ENCODE results near the gene EPHB3.

DNA sequence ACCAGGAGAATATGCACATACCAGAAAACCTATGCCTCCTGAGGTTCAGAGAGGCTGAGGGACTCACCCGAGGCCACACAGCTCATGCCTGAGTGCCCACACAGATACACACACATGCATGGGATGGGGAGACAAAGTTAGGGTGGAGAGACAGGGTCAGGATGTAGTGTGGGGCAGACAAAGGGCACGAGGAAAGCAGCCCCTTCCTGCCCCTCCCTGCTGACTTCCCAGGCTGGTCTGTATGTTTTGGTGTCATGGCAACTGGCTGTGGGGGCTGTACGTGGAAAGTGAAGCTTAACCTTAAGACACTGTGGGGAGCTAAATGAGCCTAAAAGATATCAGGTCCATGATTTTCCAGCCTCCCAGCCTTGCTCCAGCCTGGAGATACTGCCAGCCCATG lies 57.8 kb downstream of the EPHB3 start:
- TF ChIP-seq RNF2 (IDR thresholded peaks at IDR 0.05; ENCODE audit: borderline replicate concordance, low read depth) (no peak), HDAC2 (IDR thresholded peaks at IDR 0.05) (no peak), JUN (IDR thresholded peaks at IDR 0.05) (no peak)
- TF ChIP-seq, protein P1, sequence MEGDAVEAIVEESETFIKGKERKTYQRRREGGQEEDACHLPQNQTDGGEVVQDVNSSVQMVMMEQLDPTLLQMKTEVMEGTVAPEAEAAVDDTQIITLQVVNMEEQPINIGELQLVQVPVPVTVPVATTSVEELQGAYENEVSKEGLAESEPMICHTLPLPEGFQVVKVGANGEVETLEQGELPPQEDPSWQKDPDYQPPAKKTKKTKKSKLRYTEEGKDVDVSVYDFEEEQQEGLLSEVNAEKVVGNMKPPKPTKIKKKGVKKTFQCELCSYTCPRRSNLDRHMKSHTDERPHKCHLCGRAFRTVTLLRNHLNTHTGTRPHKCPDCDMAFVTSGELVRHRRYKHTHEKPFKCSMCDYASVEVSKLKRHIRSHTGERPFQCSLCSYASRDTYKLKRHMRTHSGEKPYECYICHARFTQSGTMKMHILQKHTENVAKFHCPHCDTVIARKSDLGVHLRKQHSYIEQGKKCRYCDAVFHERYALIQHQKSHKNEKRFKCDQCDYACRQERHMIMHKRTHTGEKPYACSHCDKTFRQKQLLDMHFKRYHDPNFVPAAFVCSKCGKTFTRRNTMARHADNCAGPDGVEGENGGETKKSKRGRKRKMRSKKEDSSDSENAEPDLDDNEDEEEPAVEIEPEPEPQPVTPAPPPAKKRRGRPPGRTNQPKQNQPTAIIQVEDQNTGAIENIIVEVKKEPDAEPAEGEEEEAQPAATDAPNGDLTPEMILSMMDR (IDR thresholded peaks at IDR 0.05) = no peak
